PC-3 (cell line): Measurements from ENCODE around the gene PLPPR1. TPM values are rescaled to one million over a fixed set of nuclear protein-coding genes. Genes with fewer than 3 reads are reported as not detected.

Experiments used
- ATAC-seq: fragments of 200-7000 bp; cut with Tn5 transposase; 2 replicates; pipeline ENCODE4 v1.9.1; 2020; ENCODE audit warnings: mild to moderate bottlenecking, moderate library complexity
- BruUV-seq: library from RNA; stranded (reverse); fragments of 400-500 nt; replicated peaks from 2 replicates; lab custom pipeline; 2021; lab: Mats Ljungman, UMichigan
- CTCF ChIA-PET: fragments of 300-600 bp; sonication (Branson Sonifier 250); formaldehyde crosslinking; loops from one replicate; lab custom pipeline; 2022; ENCODE audit warnings: antibody characterized with exemption; lab: Charles Lee
- POLR2A ChIA-PET: fragments of 300-600 bp; sonication (Branson Sonifier 250); formaldehyde crosslinking; loops from one replicate; lab custom pipeline; 2022; ENCODE audit warnings: antibody characterized with exemption; ENCODE audit not compliant: unreplicated experiment; lab: Charles Lee
- DNase-seq: peaks from one replicate; pipeline ENCODE4 v3.0.0-alpha.2; 2015
- H2AFZ ChIP-seq: fragments of 300-600 bp; sonication (generic); 2 replicates; pipeline ENCODE4 v1.6.0; 2016; ENCODE audit warnings: antibody characterized with exemption, low read length
- H3F3A ChIP-seq: fragments of 300-600 bp; sonication (generic); one replicate; pipeline ENCODE4 v1.6.0; 2017; ENCODE audit warnings: antibody characterized with exemption, low read length, control low read depth, mild to moderate bottlenecking; ENCODE audit not compliant: unreplicated experiment
- H3K27ac ChIP-seq: fragments of 300-600 bp; sonication (generic); 2 replicates; pipeline ENCODE4 v1.5.1; 2016; ENCODE audit warnings: mild to moderate bottlenecking, low read length
- H3K27me3 ChIP-seq: fragments of 300-600 bp; sonication (generic); 2 replicates; pipeline ENCODE4 v1.6.1; 2016; ENCODE audit warnings: low read length, mixed read lengths
- H3K36me3 ChIP-seq: fragments of 300-600 bp; sonication (generic); 2 replicates; pipeline ENCODE4 v1.6.1; 2016; ENCODE audit warnings: low read depth, mixed run types, low read length, mixed read lengths
- H3K4me1 ChIP-seq: fragments of 300-600 bp; sonication (generic); 2 replicates; pipeline ENCODE4 v1.5.1; 2016; ENCODE audit warnings: low read length; ENCODE audit not compliant: insufficient read depth
- H3K4me2 ChIP-seq: fragments of 300-600 bp; sonication (generic); 2 replicates; pipeline ENCODE4 v1.6.0; 2016; ENCODE audit warnings: low read length
- H3K4me3 ChIP-seq: fragments of 300-600 bp; sonication (generic); 2 replicates; pipeline ENCODE4 v1.5.1; 2016; ENCODE audit warnings: mild to moderate bottlenecking, low read length, mixed read lengths
- H3K79me2 ChIP-seq: fragments of 300-600 bp; sonication (generic); 2 replicates; pipeline ENCODE4 v1.6.1; 2017; ENCODE audit warnings: low read length, mixed read lengths
- H3K9ac ChIP-seq: fragments of 300-600 bp; sonication (generic); 2 replicates; pipeline ENCODE4 v1.6.0; 2016; ENCODE audit warnings: mild to moderate bottlenecking, low read length
- H3K9me2 ChIP-seq: fragments of 300-600 bp; sonication (generic); replicated peaks from 2 replicates; pipeline ENCODE4 v1.6.1; 2016; ENCODE audit warnings: mixed run types, low read length, mixed read lengths
- H3K9me3 ChIP-seq: fragments of 300-600 bp; sonication (generic); 2 replicates; pipeline ENCODE4 v1.6.1; 2016; ENCODE audit warnings: low read length, mixed read lengths
- H4K20me1 ChIP-seq: fragments of 300-600 bp; sonication (generic); 2 replicates; pipeline ENCODE4 v1.6.1; 2016; ENCODE audit warnings: low read length, mixed read lengths
- EZH2 ChIP-seq: fragments of 300-600 bp; sonication (generic); IDR thresholded peaks from one replicate; pipeline ENCODE4 v1.6.1; 2017; ENCODE audit warnings: antibody characterized with exemption, mild to moderate bottlenecking, low read length; ENCODE audit not compliant: unreplicated experiment
- EZH2phosphoT487 ChIP-seq: fragments of 300-600 bp; sonication (generic); IDR thresholded peaks from 2 replicates; pipeline ENCODE4 v1.6.1; 2018; ENCODE audit warnings: mild to moderate bottlenecking, antibody characterized with exemption, low read length, borderline replicate concordance
- intact Hi-C: fragments of 100-400 bp; cut with micrococcal nuclease; formaldehyde crosslinking; loops from 2 replicates; pipeline ENCODE4 v1.9.0; 2023
- total RNA-seq: library from RNA; depleted of rRNA; stranded (reverse); fragments of >200 nt; gene quantifications from 2 replicates; pipeline ENCODE4 v1.2.3, GENCODE V29; 2014
- TF ChIP-seq, protein P1 (sequence below): fragments of 300-600 bp; sonication (generic); conservative IDR thresholded peaks from 2 replicates; pipeline ENCODE4 v1.5.1; 2017; ENCODE audit warnings: antibody characterized with exemption, low read depth, mild to moderate bottlenecking, low read length

The PLPPR1 gene
- total RNA-seq, 1 experiment from 2014 or later = not detected

- Histone ChIP-seq H4K20me1 (no peaks in the 10 kb centered on the region), H3K4me2 (no peak overlapping the region), H3K9me3 (no peaks in the 10 kb centered on the region), H3K27me3 (no peaks in the 10 kb centered on the region), H3K4me1 (no peaks in the 10 kb centered on the region), H3K27ac (no peak overlapping the region), H3K9ac (no peak overlapping the region), H3K79me2 (no peaks in the 10 kb centered on the region), H3K4me3 (no peak overlapping the region), H3F3A (no peaks in the 10 kb centered on the region), H2AFZ (no peak overlapping the region), H3K36me3 (no peaks in the 10 kb centered on the region), H3K9me2 (no peaks in the 10 kb centered on the region)
- no TSS peak for BruUV-seq
- POLR2A ChIA-PET = no interaction called here
- intact Hi-C loops = no loop called here
- ATAC-seq (no peak), DNase-seq (no peak)
- TF ChIP-seq, protein P1, sequence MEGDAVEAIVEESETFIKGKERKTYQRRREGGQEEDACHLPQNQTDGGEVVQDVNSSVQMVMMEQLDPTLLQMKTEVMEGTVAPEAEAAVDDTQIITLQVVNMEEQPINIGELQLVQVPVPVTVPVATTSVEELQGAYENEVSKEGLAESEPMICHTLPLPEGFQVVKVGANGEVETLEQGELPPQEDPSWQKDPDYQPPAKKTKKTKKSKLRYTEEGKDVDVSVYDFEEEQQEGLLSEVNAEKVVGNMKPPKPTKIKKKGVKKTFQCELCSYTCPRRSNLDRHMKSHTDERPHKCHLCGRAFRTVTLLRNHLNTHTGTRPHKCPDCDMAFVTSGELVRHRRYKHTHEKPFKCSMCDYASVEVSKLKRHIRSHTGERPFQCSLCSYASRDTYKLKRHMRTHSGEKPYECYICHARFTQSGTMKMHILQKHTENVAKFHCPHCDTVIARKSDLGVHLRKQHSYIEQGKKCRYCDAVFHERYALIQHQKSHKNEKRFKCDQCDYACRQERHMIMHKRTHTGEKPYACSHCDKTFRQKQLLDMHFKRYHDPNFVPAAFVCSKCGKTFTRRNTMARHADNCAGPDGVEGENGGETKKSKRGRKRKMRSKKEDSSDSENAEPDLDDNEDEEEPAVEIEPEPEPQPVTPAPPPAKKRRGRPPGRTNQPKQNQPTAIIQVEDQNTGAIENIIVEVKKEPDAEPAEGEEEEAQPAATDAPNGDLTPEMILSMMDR = no peak
- no peak for TF ChIP-seq EZH2phosphoT487
- no peak for TF ChIP-seq EZH2
- CTCF ChIA-PET = no interaction called here
Observed at GRCh38 chr9:101083448-101084202, 55.1 kb downstream of the PLPPR1 start.

DNA sequence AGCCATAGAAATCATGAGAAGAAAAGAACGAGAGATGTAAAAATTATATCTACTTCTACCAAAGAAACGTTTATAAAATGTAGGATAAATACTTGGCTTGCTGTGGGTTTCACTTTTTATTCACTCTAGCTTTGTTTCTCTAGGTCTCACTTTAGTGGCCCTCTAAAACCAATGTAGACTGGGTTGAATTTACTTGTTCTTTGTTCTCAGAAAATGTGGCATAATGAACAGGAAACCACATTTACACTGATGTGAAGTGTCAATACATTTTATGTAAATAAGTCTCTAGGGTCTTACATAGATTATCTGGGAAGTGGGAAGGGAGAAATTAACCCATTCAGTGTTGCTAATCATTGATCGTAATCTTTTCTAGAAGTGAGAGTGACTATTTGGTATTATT is 58.9 kb downstream of the PLPPR1 start:
- no peaks in the 10 kb centered on the region for H3K27me3 ChIP-seq
- intact Hi-C loops = no loop called here
- H3K9me2 ChIP-seq = no peaks in the 10 kb centered on the region
- no peaks in the 10 kb centered on the region for H3F3A ChIP-seq
- no peaks in the 10 kb centered on the region for H3K79me2 ChIP-seq
- no peak overlapping the region for H3K9ac ChIP-seq
- no peaks in the 10 kb centered on the region for H3K9me3 ChIP-seq
- no peaks in the 10 kb centered on the region for H3K36me3 ChIP-seq
- no peak for DNase-seq
- no peaks in the 10 kb centered on the region for H4K20me1 ChIP-seq
- POLR2A ChIA-PET = no interaction called here
- ATAC-seq = no peak
- H3K27ac ChIP-seq = no peak overlapping the region
- BruUV-seq = no TSS peak
- H3K4me1 ChIP-seq = no peaks in the 10 kb centered on the region
- no peak for TF ChIP-seq EZH2phosphoT487
- no peak for TF ChIP-seq EZH2
- TF ChIP-seq, protein P1 = no peak
- CTCF ChIA-PET = no interaction called here
- no peak overlapping the region for H2AFZ ChIP-seq
- no peak overlapping the region for H3K4me2 ChIP-seq
- no peak overlapping the region for H3K4me3 ChIP-seq

- Histone ChIP-seq H3K4me2 (no peak overlapping the region), H3K27me3 (no peaks in the 10 kb centered on the region), H3K79me2 (no peaks in the 10 kb centered on the region), H3K27ac (no peak overlapping the region), H3K9me2 (no peaks in the 10 kb centered on the region), H3F3A (no peaks in the 10 kb centered on the region), H3K4me3 (no peak overlapping the region), H2AFZ (no peak overlapping the region), H3K9ac (no peak overlapping the region), H4K20me1 (no peaks in the 10 kb centered on the region), H3K4me1 (no peaks in the 10 kb centered on the region), H3K36me3 (no peaks in the 10 kb centered on the region), H3K9me3 (no peaks in the 10 kb centered on the region)
- BruUV-seq = no TSS peak
- POLR2A ChIA-PET = no interaction called here
- TF ChIP-seq EZH2 (no peak), EZH2phosphoT487 (no peak)
- TF ChIP-seq, protein P1 = no peak
- ATAC-seq (no peak), DNase-seq (no peak)
- intact Hi-C loops = no loop called here
- CTCF ChIA-PET = no interaction called here
Observed at GRCh38 chr9:101092922-101093321, 64.4 kb downstream of the PLPPR1 start.
